A549 treated with CpdA at 1 μM for 4 hours (cell line): Measurements from ENCODE around the gene CTRL. TPM values are rescaled to one million over a fixed set of nuclear protein-coding genes. Genes with fewer than 3 reads are reported as not detected.

ENCODE experiments used
- total RNA-seq: library from RNA; stranded (reverse); fragments of 200-300 nt; extraction: Qiagen RNA extraction; gene quantifications from 5 replicates; pipeline ENCODE4 v1.2.3, GENCODE V29; 2022; ENCODE audit warnings: low read depth

The CTRL gene
- 1.6 to 2.7 TPM (median 1.8 TPM) in 5 replicates for total RNA-seq

GRCh38 chr16:67931712-67932461 is at the start of gene CTRL:
Gene CTRL (minus strand): TSS chr16:67931862. CDS start chr16:67931852, 10 bp downstream.

GRCh38 chr16:67979955-67980678 is 48.5 kb upstream of the CTRL start, which contains the start of gene DPEP3:
Gene DPEP3 (minus strand): TSS chr16:67980499. CDS start chr16:67980380, 119 bp downstream.

DNA sequence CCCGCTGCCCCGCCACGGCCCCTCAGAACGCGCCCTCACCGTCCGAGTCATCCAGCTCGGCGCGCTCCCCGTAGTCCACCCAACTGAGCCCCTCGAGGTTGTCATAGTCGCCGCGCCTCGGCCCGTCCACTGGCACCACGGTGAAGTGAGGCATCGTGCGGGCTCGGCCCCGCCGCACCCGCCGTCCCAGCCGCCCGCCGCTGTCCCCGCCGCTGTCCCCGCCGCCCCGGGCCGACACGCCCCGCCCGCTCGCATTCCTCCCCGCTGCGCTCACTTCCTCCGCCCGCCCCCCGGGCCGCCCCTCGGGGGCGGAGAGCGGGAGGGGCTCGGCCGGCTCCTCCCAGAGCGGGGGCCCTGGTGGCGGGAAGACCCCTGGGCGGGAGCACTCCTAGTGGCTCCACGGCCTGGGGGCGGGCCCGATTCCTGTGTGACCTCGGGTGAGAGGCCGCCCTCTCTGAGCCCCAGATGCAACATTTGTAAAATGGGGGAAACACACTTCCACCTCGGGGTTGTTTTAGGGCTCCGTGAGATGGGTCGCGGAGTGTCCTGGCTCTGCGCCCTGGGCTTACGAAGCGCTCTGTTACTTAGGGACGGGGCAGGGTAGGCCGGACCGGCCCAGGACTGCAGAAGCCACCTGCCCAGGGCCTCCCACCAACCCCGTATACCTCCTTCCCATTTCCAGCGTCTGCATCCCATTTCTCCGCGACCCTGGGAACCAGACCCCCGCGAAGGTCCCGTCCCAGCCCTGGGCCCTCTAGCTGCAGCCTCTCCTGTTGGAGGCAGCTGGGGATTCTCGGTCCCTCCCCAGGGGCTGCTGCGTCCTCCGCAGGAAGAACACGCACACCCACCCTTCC is 37.0 kb upstream of the CTRL start, which contains the start of gene SLC12A4:
TSS of gene SLC12A4 (minus strand) at position 238 of the 854 bp plus-strand sequence. CDS start at position 154, 84 bp downstream.

DNA sequence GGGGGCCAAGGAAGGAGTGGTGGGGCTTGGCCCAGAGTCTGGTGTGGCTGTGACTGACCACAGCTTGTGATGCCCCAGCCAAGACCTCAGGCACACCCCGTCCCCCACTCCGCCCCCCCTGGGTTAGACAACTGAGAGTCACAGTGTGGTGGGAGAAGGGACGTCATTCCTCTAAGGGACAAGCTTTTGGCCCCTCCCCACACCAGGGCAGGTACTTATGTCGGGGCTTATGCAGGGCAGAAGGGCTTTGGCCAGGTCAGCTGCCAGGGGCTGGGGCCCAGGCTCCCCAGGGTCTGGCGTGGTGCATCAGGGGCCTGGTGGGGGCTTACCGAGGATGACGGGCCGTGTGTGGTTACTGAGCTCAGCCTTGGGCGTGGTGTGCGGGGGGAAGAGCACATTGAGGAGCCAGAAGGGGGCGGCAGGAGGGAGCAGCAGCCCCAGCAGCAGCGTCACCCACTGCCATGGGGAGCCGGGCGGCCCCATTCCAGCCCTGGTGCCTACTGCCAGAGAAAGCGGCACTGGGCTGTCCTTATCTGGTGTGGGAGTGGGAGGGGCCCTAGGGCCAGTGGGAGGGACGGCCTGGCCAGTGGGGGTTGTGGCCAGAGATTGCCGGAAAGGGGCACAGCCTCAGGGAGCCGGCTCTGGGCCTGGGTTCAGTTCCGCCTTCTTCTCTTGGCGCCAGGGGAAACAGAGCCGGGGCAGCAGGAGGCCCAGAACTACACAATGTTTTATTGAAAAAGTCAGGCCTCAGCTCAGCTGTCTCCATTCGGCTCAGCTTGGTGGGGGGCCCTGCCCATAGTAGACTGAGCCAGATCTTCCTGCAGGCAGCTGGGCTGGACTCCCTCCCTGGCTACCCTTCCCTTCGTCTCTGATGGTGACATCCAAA is 12.2 kb upstream of the CTRL start, which contains the start of gene LCAT:
TSS of gene LCAT (minus strand) at position 502 of the 886 bp plus-strand sequence. CDS start at position 483, 19 bp downstream.

GRCh38 chr16:67936124-67936879 is 4.6 kb upstream of the CTRL start, which contains the start of gene PSMB10:
Gene PSMB10 (minus strand): TSS chr16:67936850. CDS start chr16:67936749, 101 bp downstream.

DNA sequence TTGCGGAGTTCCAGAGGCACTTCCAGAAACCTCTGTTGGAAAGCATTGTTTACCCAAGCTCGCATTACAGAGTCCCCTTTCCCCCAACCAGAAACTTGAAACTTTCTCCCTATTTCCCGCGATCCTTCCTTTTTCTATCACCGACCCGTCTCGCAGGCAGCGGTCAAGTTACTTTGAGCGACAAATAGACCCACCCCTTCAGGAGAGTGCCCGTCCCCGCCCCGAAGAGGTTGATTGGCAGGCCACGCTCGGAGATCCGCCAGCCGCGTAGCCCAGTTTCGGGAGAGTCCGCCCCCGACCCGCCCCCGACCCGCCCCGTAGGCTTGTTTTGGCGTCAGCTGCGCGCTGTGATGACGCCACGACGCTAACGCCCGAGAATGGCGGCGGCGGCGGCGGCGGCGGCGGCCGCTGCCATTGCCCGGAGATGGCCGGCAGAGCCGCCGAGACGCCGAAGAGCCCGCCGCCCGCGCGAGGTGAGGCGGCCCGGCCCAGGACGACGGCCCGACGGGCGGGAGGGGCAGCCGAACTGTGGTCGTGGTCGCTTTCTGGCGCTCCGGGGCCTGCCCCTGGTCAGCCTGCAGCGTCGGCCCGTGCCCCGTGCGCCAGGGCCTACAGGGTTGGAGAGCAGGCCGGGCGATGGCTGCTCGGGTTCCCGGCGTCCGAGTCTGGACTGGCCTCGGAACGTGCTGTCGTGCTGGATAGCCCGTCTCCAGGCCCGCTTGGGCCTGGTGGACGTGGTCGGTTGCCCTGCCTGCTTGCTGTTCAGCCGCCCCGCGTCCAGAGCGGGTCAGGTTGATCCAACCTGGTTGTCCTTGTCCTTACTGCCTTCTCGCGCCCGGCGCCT is 38.5 kb downstream of the CTRL start, which contains the start of gene PSKH1:
TSS of gene PSKH1 (plus strand) at position 356 of the 844 bp plus-strand sequence. CDS start 15,496 bp downstream, outside the sequence.

GRCh38 chr16:67884684-67885083 is 47.0 kb downstream of the CTRL start, which contains the start of gene NRN1L:
Gene NRN1L (plus strand): TSS chr16:67884885. CDS start chr16:67884904, 19 bp downstream.

Other genes with a start within 250 kb of the CTRL start
- 17.4 to 19.2 TPM (median 17.8 TPM) in 5 replicates for gene GFOD2, start 212.5 kb downstream of the CTRL start, total RNA-seq
- 8.7 to 9.8 TPM (median 9.2 TPM) in 5 replicates for gene RANBP10, start 125.3 kb downstream of the CTRL start, total RNA-seq
- gene TSNAXIP1, start 125.0 kb downstream of the CTRL start, total RNA-seq: 0.35 to 0.83 TPM (median 0.43 TPM) in 5 replicates
- 24.7 to 45.1 TPM (median 42.2 TPM) in 5 replicates for gene THAP11, start 89.5 kb downstream of the CTRL start, total RNA-seq
- gene NUTF2, start 84.9 kb downstream of the CTRL start, total RNA-seq: 231 to 244 TPM (median 242 TPM) in 5 replicates
- gene CENPT, start 84.2 kb downstream of the CTRL start, total RNA-seq: 26.9 to 31.8 TPM (median 29.8 TPM) in 5 replicates
- gene EDC4, start 58.8 kb downstream of the CTRL start, total RNA-seq: 58.5 to 70.6 TPM (median 64.6 TPM) in 5 replicates
- gene NRN1L, start 47.0 kb downstream of the CTRL start, total RNA-seq: 0.17 to 0.29 TPM in 2 of 5 replicates, not detected in the others
- gene PSKH1, start 38.6 kb downstream of the CTRL start, total RNA-seq: 11.6 to 18.1 TPM (median 15.8 TPM) in 5 replicates
- 37.4 to 55.9 TPM (median 50.3 TPM) in 5 replicates for gene PSMB10, start 5.0 kb upstream of the CTRL start, total RNA-seq
- gene LCAT, start 12.3 kb upstream of the CTRL start, total RNA-seq: 4.9 to 10.8 TPM (median 9.3 TPM) in 5 replicates
- 19.7 to 30.7 TPM (median 26.2 TPM) in 5 replicates for gene SLC12A4, start 36.8 kb upstream of the CTRL start, total RNA-seq
- gene DPEP3, start 48.6 kb upstream of the CTRL start, total RNA-seq: not detected in 5 replicates
- not detected in 5 replicates for gene DPEP2, start 67.6 kb upstream of the CTRL start, total RNA-seq
- gene DPEP2NB, start 84.0 kb upstream of the CTRL start, total RNA-seq: not detected in 5 replicates
- gene DDX28, start 91.4 kb upstream of the CTRL start, total RNA-seq: 16.6 to 21.2 TPM (median 20.2 TPM) in 5 replicates
- 15.3 to 18.9 TPM (median 17.7 TPM) in 5 replicates for gene DUS2, start 91.4 kb upstream of the CTRL start, total RNA-seq
- 14.4 to 16.1 TPM (median 15.7 TPM) in 5 replicates for gene NFATC3, start 153.5 kb upstream of the CTRL start, total RNA-seq